Pons (tissue), 1 donor: Measurements from ENCODE around the gene ERC1.
"Not testable (repeated sequence)": the region's sequence is repeated elsewhere in the genome, so short reads cannot be mapped to it uniquely, and the experiment has no call there.

ENCODE experiments used
- DNase-seq: peaks from one replicate; pipeline ENCODE4 v3.0.0-alpha.2; 2016; ENCODE audit warnings: low spot score

Gene ERC1

GRCh38 chr12:1319212-1319611 is 328.2 kb downstream of the ERC1 start:
- DNase-seq: no peak

GRCh38 chr12:1320021-1320420 is 329.0 kb downstream of the ERC1 start:
- DNase-seq: no peak

DNA sequence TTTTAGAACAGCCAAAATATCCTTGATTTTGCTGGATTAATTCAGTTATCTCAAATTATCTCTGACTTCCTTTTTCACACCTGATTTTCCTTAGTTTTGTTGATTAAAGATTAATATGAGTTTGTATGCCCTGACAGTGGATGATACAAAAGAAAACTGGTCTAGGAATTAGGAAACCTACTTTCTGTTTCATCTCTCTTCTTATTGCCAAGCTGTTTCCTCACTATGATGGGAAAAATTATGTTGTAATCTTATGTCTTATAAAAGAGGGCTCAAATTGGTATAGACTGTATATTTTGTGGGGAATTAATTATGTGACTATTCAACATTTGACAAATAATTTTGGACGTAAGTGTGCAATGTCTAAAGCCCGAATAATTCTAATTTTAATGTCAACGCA is 331.8 kb downstream of the ERC1 start:
- DNase-seq: no peak

DNA sequence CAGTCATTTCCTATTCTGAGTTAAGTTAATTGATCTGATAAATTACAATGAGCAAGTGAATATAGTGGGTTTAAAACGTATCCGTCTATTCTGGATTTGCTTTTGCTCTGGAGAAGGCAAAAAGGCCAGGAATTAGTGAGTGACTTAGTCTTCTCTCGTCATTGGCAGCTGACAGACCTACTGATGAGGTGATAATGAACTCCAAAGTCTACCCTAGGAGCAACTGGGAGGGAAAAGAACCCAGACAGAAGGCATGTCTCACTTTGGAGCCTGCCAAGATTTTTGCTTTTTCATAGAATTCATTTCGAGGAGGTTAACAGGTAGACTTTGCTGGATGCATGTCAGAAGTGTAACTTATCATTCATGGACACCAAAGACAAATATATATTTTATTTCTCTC is 333.1 kb downstream of the ERC1 start:
- DNase-seq: no peak

GRCh38 chr12:1324910-1325309 is 333.9 kb downstream of the ERC1 start:
- DNase-seq: no peak

DNA sequence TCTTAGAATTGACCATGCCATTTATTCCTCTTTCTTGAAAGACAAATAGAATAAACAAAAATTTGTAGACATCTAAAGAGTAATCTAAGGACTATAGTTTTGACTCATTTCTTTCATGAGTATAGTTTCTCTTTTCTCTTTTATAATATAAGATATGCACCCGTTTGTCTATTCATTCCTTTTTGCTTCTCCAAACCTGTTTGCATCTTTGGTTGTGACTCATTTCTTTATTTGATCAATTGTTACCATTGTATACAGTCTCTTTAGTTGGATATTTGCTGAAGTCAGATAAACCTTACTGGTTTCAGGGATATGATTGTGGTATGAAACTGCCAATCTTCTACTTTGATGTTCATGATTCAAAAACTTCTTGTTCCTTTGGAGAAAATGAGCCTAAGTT is 334.6 kb downstream of the ERC1 start:
- DNase-seq: no peak

DNA sequence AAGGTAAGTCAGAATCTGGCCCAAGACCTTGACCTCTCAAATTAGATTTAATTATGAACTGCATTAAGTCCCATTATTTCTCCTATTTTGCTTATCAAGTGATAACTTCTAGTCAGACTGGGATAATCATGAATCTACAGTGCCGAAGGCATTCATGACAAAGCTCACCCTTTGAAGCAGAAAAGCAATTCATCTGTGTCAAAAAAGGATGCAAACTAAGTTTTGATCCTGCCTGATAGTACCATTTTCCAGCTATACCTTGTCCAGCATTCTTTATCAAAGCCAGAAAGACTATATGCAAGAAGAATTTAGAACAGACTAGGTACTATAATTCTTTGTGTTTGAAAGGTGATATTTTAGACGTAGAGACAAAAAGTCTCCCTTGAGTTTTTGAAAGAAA is 335.2 kb downstream of the ERC1 start:
- DNase-seq: no peak

DNA sequence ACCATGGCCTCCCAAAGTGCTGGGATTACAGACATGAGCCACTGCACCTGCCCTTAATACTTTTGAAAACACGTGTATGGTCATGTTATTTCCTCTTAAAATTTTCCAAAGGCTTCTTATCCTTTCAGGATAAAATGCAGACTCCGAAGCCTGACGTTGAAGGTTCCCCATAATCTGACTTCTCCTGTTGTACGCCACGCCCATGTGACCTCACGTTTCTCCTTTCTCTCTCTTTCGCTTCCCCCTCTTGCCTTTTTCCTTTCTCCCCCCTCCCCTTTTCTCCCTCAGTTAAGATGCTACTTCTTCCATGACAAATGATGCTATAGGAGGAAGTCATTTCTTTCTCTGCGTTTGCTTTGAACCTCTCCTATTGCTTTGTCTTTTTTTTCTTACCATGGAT is 337.4 kb downstream of the ERC1 start:
- DNase-seq: peak; percentile 42

GRCh38 chr12:1329784-1330476 is 338.9 kb downstream of the ERC1 start:
- no peak for DNase-seq

DNA sequence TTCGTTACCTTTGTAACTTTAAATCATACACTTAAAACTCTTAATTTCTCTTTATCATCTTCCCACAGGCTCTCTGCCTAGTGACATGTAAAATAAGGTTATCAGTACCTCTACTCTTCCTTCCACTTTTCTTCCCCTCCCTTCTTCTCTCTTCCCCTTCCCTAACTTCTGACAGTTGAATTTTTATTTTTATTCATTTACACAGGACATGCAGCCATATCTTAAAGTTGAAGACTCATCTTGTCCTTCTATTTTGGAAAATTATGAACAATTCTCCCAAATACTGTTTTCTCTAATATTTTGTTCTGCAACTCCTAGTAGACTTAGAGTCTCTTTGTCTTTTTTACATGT is 339.4 kb downstream of the ERC1 start:
- DNase-seq: no peak

DNA sequence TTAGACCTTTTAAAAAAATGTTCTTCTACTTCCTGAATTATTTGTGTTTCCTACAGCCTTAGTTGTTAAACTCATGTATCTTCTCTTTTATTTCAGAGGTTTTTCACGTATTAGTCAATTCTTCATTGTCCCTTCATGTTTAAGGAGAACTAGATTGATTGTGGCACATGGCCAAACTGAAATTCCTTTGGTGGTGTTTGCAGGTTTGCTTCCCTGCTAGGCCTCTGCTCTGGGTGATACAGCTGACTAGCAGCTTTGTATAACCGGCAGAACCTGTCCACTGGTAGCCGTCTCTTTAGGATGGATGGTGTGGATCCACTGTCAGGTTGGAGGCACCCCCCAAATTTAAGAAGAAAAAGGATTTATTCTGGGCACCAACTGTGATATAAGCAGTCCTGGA is 341.3 kb downstream of the ERC1 start:
- DNase-seq: no peak

- DNase-seq: no peak
Observed at GRCh38 chr12:1338483-1339177, 347.6 kb downstream of the ERC1 start.

GRCh38 chr12:1339178-1339541 is 348.1 kb downstream of the ERC1 start:
- not testable (repeated sequence) for DNase-seq

GRCh38 chr12:1339618-1340319 is 348.7 kb downstream of the ERC1 start:
- no peak for DNase-seq

DNA sequence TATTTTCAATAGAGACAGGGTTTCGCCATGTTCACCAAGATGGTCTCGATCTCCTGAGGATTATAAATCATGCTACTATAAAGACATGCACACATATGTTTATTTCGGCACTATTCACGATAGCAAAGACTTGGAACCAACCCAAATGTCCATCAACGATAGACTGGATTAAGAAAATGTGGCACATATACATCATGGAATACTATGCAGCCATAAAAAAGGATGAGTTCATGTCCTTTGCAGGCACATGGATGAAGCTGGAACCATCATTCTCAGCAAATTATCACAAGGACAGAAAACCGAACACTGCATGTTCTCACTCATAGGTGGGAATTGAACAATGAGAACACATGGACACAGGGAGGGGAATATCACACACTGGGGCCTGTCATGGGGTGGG is 350.2 kb downstream of the ERC1 start:
- DNase-seq: not testable (repeated sequence)

- DNase-seq: no peak
Observed at GRCh38 chr12:1343422-1343821, 352.4 kb downstream of the ERC1 start.

DNA sequence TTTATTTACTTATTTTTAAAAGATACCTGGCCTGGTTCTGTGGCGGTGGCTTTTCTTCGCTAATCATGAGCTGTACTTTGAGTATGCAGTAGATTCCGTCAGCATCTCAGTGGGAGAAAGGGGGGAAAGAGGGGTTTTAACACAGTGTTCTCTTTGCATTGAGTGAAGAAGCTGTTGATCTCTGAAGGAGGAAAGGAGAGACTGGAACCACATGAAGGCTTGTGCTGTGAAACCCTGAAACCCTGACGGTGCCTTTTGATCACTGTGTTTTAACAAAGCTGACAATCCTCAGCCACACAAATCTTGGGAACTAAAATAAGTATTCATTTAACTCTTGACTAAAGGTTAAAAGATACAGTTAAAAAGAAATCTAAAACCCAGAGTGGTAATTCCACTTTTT is 353.2 kb downstream of the ERC1 start:
- DNase-seq: no peak

DNA sequence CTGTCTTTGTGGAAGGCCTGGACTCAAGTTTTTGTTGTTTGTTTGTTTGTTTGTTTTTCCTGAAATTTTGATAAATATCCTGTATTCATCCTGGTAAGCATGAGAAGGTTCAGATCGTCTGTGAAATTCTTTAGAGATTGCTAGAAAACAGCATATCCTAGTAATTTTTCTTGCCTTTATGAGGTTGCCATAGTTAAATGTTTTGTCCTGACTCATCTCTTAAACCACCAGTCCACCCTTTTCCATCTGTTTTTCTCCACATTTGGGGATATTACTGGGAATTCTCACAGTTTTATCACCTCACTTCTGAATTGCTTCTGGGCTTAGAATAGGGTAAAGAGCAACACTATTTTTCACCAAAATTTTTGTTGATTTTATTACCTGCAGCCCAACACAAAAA is 355.1 kb downstream of the ERC1 start:
- no peak for DNase-seq

- DNase-seq: no peak
Observed at GRCh38 chr12:1347294-1347693, 356.3 kb downstream of the ERC1 start.

DNA sequence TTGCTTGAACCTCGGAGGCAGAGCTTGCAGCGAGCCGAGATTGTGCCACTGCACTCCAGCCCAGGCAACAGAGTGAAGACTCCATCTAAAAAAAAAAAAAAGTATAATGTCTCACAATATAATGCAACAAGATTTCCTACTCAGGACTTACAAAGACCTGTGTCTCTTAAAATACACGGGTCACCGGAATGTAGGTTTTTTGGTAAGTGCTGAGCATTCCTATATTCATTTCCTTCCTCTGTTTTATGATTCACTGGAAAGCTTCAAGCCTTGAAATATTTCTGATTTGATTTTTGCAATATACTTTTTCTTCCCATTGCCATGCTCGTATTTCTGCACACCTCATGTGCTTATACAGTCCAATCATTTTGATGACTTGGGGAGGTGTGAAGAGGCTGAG is 357.6 kb downstream of the ERC1 start:
- no peak for DNase-seq

DNA sequence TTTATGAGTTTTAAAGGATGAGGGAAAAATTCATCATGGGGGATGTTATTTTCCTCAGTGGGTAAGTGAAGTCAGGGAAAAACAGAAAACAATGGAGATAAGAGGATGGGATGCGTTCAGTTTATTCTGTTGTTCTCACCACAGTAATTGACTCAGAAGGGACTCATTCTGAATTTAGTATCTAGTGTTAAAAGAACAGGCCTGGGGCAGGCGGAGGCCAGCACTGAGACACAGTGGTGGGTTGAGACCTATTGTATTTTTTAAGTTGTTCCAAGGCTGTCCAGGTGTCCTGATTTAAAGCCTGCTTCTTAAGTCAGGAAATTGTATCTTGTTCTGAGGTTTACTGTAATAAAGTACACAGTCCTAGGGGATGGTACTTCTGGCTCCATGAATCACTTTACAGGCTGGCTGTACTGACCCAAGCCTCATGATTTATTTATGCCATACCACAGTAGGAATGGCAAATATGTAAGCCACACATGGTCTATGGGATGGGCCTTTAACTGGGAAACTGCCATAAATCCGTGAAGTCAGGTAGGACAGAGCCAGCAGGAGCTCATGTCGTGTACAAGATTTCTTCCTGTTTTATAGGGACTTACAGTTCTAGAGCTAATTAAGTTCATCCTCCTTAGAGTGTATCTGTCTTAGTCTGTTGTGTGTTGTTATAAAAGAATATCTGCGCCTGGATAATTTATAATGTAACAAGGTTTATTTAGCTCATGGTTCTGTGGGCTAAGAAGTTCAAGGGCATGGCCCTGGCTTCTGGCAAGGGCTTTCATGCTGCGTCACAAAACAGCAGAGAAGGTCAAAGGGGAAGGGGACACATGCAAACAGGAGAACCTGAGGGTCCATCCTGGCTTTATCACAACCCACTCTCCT is 359.3 kb downstream of the ERC1 start:
- no peak for DNase-seq

GRCh38 chr12:1350934-1351240 is 359.9 kb downstream of the ERC1 start:
- DNase-seq: no peak

DNA sequence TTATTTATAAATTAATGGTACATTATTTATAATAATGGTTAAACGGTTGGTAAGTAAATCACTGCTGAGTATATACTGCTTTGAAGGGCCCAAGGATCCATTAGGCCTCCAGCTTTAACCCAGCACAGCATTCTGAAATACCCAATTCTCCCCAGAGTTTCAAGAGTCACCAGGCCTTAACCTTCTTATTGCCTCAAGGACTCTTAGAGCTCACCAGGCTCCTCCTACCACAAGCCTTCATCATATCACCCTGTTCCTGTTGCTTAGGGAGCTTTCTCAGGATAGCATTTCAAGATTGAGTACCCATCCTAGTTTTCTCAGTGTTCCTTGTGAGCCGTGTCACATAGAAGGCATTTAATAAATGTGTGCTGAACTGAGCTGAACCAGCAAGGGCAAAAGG is 360.9 kb downstream of the ERC1 start:
- DNase-seq: no peak
